Measurements from ENCODE around the gene SLC15A3. TPM values are rescaled to one million over a fixed set of nuclear protein-coding genes. Genes with fewer than 3 reads are reported as not detected.

The SLC15A3 gene
- total RNA-seq, result 10 to 100 TPM; 24.8 to 30.6 TPM
- long read RNA-seq, partial matches to known transcripts, result 5 of 8 reads
- long read RNA-seq, other reads (novel, unspliced or antisense), result 1 of 8 reads

DNA sequence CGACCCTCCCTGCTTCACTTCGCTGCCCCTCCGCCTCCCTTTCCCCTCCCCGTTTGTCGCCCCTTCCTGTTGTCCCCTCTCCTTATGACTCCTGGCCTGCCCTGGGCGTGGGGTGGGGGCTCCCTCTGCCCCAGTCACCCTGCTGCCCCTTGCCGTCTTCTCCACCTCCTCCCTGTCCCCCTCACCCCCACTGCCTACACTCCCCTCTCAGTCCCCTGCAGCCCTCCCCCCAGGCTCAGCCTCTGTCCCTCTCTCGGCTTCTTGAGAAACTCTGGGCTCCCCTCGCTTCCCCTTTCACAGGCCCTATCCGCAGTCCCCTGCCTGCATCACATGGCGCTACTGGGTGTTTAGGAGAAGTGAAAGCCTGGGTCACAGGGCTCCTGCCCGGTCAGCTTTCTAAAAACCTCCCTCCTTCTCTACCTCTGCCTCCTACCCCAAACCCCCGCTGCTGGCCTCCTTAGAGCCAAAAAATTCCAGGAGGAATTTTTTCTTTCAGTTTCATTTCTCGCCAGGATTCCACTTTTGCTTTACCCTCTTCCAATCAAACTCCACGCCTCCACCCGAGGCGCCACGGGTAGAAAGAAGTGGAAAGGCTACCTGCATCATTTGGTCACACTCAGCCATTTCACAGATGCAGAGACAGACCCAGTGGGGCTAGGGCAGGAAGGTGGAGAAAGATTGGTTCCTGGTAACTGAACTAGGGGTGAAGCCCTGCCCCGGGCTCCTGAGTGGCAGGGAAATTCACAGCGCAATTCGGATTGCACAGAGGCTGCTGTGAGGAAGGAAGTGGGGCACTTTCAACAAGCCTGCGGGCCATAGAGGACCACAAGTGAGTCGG is at the start of gene SLC15A3:
Gene SLC15A3 (minus strand): TSS at position 273 of the 838 bp plus-strand sequence. CDS start 625 bp downstream, outside the sequence.
- DNase-seq (peak; percentile 75), ATAC-seq (peak; percentile 74 to 80)
- intact Hi-C loops (cut with DNase I), result no loop called here

DNA sequence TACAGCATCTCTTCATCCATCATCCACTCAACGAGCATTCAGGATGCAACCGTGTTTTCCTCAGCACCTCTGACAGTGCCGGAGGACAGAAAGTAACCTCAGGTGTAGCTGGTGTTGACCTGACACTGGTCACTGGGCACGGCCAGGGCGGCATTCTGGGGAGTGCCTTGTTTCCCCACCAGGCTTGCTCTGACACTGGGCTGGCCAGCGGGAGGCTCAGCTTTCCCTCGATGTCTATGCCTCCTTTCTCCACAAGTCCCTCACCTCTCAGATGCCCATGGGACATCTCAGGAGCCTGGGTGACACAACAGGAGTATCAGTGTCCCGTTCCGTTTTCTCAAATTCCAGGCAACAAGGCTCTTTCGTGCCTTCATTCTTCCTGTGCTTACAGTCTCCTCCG is 48.5 kb upstream of the SLC15A3 start:
- ATAC-seq (no peak), DNase-seq (no peak)

DNA sequence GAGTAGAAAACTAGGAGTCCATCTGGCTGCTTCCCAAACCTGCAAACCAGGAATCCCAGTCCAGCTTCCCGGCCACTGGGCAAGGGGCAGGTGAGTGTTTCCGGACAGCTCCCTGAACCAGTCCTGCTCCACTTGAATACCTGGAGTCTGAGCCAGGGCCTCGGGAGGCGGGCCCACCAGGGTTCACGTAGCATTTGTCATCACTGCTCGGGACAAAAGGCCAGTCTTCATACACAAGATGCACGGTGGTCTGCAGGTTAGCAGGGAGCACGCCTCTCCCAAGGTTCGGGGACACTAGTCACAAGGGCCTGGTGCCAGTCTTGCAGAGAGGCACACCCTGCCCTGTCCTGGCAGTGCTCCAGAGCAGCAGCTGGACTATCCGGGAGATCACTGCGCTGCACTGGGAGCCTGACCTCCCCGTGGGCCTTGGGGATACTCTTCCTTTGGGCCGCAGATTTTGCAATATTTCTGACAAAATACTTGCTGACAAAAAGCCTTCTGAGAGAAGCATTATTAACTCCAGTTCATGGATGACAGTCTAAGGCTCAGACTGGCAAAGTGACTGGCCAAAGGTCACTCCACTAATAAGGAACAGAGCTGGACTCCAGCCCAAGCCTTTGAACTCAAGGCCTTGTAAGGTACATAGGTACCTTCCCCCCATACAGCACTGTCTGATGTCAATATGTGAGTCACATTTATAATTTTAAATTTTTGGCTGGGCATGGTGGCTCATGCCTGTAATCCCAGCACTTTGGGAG is 44.6 kb upstream of the SLC15A3 start:
- DNase-seq (no peak), ATAC-seq (peak in 1 of 2 donors; percentile 15)

More for the DNA sequence above, 48.5 kb upstream of the SLC15A3 start:
- intact Hi-C loops (cut with DNase I), result no loop called here

DNA sequence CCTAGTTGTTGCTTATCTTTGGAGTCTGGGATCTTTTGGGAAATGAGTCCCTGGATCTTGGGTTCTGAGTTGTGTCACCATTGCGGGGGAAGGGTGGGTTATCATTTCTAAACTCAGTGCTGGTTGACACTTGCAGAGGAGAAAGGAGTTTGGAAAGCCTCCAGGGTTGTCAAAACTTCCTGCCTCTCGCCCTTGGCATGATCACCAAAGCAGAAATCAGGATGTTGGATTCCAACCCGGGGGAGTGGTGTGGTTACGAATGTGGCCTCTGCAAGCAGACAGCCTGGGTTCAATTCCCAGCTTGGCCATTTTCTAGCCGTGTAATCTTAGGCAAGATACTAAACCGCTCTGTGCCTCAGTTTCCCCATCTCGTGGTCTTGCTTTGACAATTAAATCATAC is 43.8 kb upstream of the SLC15A3 start:
- intact Hi-C loops (cut with DNase I), result loop anchor here in 1 of 2 donors (10.0 kb wide), 1 partner anchor 119 kb away; no protein-coding TSS in a partner anchor
- peak; percentile 38 to 60 for ATAC-seq

More for the DNA sequence above, 44.6 kb upstream of the SLC15A3 start:
- intact Hi-C loops (cut with DNase I), result loop anchor here in 1 of 2 donors (10.0 kb wide), 1 partner anchor 118 kb away; no protein-coding TSS in a partner anchor

DNA sequence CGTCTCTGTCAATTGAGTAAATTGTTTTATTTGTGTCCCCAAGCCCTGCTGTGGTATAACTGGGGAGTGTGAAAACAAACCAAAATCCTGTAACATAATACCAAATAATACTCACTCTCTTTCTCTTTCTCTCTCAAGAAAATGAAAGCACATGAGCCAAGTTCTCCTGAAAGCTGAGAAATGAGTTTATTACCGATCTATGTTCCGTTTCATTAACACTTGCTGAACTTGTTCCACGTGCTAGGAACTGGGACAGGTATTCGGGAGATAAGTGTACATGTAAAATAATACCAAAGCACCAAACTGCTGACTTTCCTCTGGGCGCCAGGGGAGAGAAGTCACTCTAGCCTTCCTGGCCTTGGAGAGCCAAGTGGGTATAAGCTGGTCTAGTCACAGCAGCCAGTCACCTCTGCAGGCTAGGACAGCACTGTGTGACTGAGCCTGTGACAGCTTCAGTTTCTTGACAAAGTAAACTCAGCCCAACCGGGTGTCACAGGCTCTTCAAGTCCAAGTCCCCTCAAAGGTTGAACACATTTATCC is 42.6 kb upstream of the SLC15A3 start:
- intact Hi-C loops (cut with DNase I), result loop anchor here in 1 of 2 donors (10.0 kb wide), 1 partner anchor 120 kb away; no protein-coding TSS in a partner anchor
- no peak for ATAC-seq
- no peak for DNase-seq

More for the DNA sequence above, 43.8 kb upstream of the SLC15A3 start:
- peak; percentile 46 for DNase-seq

DNA sequence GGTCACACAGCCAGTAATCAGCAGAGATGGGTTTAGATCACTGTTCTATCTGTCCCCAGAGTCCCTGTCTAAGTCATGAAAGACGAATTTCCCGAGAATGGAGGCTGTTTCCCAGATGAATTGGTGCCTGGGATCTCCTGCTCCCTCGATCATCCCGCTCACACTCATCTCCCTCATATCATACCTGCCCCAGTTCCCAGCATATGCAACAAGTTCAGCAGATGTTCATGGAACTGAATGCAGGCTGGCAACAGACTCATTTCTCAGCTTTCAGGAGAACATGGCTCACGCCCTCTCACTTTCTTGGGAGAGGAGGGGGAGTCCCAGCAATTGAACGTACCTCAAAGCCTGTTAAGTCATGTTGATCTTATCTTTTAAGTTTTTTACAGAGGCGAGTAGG is 41.6 kb upstream of the SLC15A3 start:
- DNase-seq, result no peak
- intact Hi-C loops (cut with DNase I), result loop anchor here in 1 of 2 donors (10.0 kb wide), 1 partner anchor 121 kb away; no protein-coding TSS in a partner anchor
- no peak for ATAC-seq

DNA sequence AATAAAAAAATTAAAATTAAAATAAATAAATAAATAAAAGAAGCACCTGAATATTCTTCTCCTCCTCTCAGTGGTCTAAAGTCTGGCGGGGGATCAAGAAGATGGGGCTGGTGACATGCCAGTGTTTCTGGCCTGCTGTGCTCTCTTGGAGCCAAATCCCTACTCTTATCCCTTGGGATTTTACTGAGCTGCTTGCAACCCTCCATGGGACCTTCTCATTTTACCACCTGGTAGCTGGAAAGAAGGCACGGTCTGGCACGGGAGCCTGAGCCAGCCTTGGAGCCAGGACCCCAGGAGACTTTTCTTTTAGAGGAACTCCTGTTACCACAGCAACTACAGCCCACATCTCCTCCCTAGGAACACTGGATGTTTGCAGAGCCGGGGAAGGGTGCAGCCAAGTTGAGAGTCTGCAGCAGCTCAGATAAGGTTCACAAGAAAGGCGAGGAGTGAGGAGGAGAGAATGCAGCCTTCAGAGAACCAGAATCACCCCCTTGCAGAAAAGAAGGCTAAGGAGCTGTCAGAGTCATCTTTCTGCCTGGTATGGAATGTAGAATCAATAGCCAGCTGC is 41.0 kb upstream of the SLC15A3 start:
- ATAC-seq, result peak in 1 of 2 donors; percentile 56
- DNase-seq, result no peak
- intact Hi-C loops (cut with DNase I), result loop anchor here in 1 of 2 donors (10.0 kb wide), 1 partner anchor 122 kb away; no protein-coding TSS in a partner anchor

DNA sequence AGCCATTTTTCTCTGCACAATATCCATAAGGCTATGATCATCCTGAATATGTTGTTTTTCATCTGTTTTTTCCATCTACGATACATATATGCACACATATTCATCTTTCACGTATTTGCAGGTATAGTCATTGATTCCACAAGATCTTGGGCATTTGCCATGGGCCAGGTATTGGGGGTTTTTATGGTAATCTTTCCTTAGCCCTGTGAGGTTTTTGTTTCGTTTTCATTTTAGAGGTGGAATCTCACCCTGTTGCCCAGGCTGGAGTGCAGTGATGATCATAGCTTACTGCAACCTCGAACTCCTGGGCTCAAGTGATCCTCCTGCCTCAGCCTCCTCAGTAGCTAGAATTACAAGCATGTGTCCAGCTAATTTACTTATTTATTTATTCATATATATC is 39.5 kb upstream of the SLC15A3 start:
- intact Hi-C loops (cut with DNase I), result loop anchor here in 1 of 2 donors (10.0 kb wide), 1 partner anchor 123 kb away; no protein-coding TSS in a partner anchor
- DNase-seq, result no peak
- ATAC-seq, result no peak

DNA sequence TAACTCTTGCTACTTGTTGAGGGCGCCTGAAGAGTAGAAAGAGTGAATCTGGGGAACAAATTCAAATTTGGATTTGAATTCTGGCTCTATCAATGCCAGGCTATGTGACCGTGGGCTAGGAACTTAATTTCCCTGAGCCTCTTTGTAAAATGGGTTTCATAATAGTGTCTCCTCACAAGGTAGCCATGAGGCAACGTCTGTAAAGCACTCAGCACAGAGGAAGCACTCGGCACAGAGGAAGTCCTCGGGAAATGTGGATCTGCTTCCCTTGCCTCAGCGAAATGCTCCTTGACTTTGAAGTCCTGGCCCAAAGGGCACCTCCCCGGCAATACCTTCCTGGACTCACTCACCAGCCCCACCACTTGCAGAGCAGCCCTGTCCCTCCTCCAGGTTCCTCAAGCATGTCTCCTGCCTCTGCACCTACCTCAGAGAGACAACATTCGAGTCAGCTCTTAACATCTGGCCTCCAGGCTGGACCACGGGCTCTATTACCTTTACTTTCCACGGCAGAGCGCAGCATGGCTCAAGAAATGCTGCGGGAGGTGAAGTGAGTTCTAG is 37.2 kb upstream of the SLC15A3 start:
- DNase-seq, result no peak
- intact Hi-C loops (cut with DNase I), result no loop called here
- ATAC-seq, result no peak

DNA sequence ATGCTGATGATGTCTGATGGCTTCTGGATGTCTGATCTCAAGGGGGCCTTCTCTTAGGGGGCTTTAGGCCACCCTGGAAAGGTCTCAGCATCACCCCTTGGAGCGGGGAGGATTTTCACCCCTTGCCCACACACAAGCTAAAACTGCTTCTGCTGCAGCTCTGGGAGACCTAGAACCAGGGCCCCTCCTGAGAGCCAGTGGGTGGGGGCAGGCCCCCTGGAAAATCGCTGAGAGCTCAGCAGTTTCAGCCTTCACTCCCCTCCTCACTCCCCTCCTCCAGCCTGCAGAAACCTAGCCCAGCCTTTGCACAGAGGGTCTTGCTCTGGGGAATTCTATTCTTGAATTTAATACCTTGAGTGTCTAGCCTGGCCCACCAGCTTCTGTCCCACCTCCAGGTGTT is 36.7 kb upstream of the SLC15A3 start:
- DNase-seq (no peak), ATAC-seq (no peak)
- intact Hi-C loops (cut with DNase I), result no loop called here

DNA sequence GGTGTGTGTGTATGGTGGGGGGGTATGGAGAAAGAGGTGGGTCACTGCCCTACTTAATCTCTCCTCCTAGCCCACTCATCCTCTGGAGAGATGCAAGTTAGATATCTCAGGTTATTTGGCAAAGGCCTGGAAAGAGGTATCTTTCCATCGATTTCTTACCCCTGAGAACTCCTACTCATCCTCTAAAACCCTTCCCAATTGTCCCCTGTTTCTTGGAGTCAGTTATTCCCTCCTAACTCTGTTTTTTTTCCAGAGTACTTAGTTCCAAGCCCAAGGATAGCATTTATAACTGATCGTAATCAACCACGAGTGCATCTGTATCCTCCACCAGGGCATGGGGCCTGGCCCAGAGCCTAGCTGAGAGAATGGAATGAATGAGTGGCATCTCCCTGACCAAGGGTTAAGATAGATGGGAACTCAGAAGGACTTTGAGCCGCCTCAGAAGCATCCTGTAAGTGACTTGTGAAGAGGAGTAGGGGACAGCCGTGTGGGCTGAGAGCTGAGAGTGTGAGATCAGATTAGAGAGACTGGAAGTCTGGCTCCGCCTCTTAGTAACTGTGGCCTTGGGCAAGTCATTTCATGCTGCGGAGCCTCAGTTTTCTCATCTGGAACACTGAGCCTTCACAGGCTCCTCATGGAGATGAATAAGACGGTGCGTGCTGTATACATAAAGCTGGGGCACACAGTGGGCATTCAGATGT is 35.8 kb upstream of the SLC15A3 start:
- intact Hi-C loops (cut with DNase I), result no loop called here
- DNase-seq, result no peak
- ATAC-seq, result no peak

DNA sequence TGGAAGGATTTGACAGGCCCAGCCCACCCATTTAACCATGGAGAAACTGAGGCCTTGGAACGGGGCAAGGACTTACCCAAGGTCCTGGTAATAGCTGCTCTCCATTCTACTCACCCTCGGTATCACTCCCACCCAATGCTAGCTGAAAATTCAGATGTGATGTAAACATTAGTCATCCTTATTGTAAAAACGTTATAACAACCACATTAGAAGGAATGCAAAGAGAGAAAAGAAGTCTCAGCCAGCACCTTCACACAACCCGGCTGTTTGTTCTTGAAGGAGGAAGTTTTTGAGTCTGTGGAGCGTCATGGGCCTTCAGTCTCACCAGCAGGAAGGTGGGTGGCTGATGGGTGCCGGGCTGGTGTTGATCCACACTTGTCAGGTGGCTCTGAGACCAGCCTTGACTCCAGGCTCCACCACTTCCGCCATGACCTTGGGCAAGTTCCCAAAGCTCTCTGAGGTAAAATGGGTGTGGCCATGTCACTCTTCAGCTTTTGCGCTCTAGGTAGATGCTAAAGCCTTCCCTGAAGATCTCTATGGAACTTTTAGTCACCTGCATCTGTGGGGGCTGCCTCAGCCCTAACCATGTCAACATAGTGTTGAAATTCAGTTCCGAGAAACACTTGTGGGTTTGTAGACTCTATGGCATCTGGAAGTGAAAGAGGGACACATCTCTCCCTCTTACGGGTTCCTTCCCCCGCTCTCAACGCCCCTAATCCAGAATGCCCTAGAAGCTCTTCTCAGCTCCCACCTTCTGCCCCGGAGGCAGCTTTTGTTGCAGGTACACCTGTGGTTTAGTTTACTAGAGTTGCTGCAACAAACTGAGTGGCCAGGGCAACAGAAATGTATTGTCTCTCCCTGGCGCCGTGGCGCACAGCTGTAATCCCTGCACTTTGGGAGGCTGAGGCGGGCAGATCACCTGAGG is 34.3 kb upstream of the SLC15A3 start:
- intact Hi-C loops (cut with DNase I), result no loop called here
- no peak for DNase-seq
- ATAC-seq, result peak; percentile 37 to 72

DNA sequence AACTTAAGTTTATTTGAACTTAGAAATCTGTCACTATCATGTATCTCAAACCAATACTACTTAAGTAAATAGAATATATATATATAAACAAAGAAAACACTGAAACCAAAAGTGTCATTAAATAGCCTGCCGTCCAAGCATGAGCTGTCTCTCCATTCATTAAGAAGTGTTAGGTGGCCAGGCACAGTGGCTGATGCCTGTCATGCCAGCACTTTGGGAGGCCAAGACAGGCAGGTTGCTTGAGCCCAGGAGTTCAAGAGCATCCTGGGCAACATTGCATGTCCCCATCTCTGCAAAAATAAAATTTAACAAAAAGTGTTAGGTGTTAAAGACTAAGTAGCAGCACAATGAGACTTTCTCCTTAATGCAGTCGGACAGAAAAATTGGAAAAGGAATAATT is 33.5 kb upstream of the SLC15A3 start:
- intact Hi-C loops (cut with DNase I), result no loop called here
- DNase-seq (no peak), ATAC-seq (no peak)

DNA sequence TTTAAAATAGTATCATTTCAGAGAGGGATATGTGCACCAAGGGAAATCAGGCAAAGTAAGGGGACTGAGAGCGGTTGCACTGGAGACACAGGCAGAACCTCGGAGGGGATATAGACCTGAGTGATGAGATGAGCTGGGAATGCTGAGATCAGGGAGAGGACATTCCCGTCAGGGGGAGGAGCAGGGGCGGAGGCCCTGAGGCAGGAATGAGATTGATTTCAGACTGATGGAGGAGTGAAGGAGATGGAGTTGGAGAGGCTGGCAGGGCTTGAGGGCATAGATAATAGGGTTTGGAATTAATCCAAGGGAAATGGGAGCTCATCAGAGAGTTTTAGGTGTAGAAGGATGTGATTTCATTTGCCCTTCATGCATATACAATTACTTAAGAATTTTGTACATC is 32.7 kb upstream of the SLC15A3 start:
- intact Hi-C loops (cut with DNase I), result no loop called here
- ATAC-seq (peak in 1 of 2 donors; percentile 57), DNase-seq (no peak)

DNA sequence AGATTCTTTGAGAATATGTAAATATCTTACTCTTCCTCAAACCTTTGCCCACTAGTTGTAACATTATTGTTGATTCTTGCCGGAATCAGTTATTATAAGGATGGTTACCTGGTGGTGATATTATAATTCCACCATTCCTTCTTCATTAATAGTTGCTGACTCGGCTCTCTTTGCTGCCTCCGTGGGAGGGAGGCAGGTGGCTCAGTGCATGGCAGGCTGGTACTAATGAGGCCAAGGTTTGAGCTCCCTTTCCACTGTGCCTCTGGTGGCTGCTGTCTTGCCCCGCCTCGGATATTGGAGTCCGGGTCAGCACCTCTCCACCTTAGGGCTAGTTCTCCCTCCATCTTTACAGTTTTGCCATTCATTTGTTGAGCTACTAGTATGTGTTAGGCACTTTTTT is 32.2 kb upstream of the SLC15A3 start:
- intact Hi-C loops (cut with DNase I), result no loop called here
- DNase-seq (no peak), ATAC-seq (no peak)

DNA sequence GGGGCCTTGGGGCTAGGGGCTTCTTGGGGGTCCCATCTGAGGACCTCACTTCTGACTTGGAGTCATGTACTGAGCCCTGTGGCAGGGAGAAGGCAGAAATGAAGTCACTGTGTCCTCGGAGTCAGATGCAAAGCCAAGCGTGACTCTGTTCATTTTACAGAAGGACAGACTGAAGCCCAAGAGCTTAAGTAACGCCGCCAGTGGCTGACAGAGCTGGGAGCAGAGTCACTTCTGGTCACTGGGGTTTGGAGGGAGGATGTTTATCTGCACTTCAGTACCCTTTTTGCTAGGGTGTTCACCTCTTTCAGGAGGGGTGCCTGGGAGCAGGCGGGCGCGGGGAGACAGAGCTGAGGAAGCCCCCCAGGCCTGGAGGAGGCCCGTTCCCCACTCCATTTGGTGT is 30.2 kb upstream of the SLC15A3 start:
- DNase-seq (no peak), ATAC-seq (no peak)
- intact Hi-C loops (cut with DNase I), result no loop called here

DNA sequence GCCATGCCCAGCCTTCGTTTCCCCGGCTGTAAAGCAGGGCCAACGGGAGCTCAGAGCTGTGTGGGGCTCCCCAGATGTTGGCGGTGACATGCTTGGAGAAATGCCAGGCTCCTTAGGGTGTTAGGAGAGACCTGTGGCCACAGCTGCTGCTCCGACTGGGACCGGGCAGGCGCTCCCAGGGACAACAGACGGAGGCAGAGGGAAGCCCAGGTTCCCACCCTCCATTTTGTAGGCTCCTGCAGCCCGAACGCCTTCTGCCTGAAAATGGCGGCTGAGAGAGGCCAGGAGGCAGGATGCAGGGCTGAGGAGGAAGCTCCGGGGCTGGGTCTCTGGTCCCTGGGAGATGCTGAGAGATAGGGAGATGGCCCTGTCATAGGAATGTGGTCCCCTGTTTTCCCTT is 29.5 kb upstream of the SLC15A3 start:
- no peak for DNase-seq
- ATAC-seq, result no peak
- intact Hi-C loops (cut with DNase I), result no loop called here

Data from left cardiac atrium (tissue), 4 donors.